Endodermal cell (in vitro differentiated cells): Measurements from ENCODE around the gene AATF. TPM values are rescaled to one million over a fixed set of nuclear protein-coding genes. Genes with fewer than 3 reads are reported as not detected.
A peak's percentile ranks its signal among the peaks of the same experiment; 100 is the strongest.

Experiments used
- DNase-seq: peaks from one replicate; pipeline ENCODE4 v3.0.0-alpha.2; 2017
- H3K27ac ChIP-seq: 2 replicates; pipeline ENCODE4 v1.5.1; 2013; ENCODE audit warnings: mild to moderate bottlenecking, low read depth, low read length, moderate library complexity
- H3K27me3 ChIP-seq: 2 replicates; pipeline ENCODE4 v1.6.1; 2013; ENCODE audit warnings: mild to moderate bottlenecking, low read length, moderate library complexity; ENCODE audit not compliant: insufficient read depth, control insufficient read depth, poor library complexity, severe bottlenecking
- H3K36me3 ChIP-seq: 2 replicates; pipeline ENCODE4 v1.7.0; 2013; ENCODE audit warnings: mild to moderate bottlenecking, low read length, moderate library complexity; ENCODE audit not compliant: control insufficient read depth, insufficient read depth
- H3K4me1 ChIP-seq: one replicate; pipeline ENCODE4 v1.7.0; 2013; ENCODE audit warnings: low read length; ENCODE audit not compliant: control insufficient read depth, insufficient read depth
- H3K4me3 ChIP-seq: 2 replicates; pipeline ENCODE4 v1.5.1; 2013; ENCODE audit warnings: mild to moderate bottlenecking, low read length, moderate library complexity
- H3K9ac ChIP-seq: 2 replicates; pipeline ENCODE4 v1.6.1; 2013; ENCODE audit warnings: mild to moderate bottlenecking, low read length, moderate library complexity; ENCODE audit not compliant: poor library complexity, severe bottlenecking; ENCODE audit errors: extremely low read depth
- H3K9me3 ChIP-seq: 2 replicates; pipeline ENCODE4 v1.6.1; 2013; ENCODE audit warnings: mild to moderate bottlenecking, low read length, moderate library complexity; ENCODE audit not compliant: control insufficient read depth
- H3K27ac Mint-ChIP-seq: 2 replicates; pipeline ENCODE4 v1.8.0; 2020; ENCODE audit warnings: mixed read lengths
- H3K27me3 Mint-ChIP-seq: 2 replicates; pipeline ENCODE4 v1.8.0; 2021; ENCODE audit warnings: mild to moderate bottlenecking, mixed read lengths; ENCODE audit not compliant: insufficient read depth
- H3K36me3 Mint-ChIP-seq: 2 replicates; pipeline ENCODE4 v1.8.0; 2020; ENCODE audit warnings: low read depth, mixed read lengths
- H3K4me1 Mint-ChIP-seq: 2 replicates; pipeline ENCODE4 v1.8.0; 2020; ENCODE audit warnings: mixed read lengths
- H3K4me3 Mint-ChIP-seq: 2 replicates; pipeline ENCODE4 v1.8.0; 2020; ENCODE audit warnings: mild to moderate bottlenecking, moderate library complexity, mixed read lengths
- H3K9me3 Mint-ChIP-seq: 2 replicates; pipeline ENCODE4 v1.8.0; 2020; ENCODE audit warnings: mild to moderate bottlenecking, mixed read lengths
- CTCF ChIP-seq: fragments of 200-600 bp; sonication (generic); conservative IDR thresholded peaks from 2 replicates; pipeline ENCODE4 v1.5.0; 2021; ENCODE audit warnings: antibody characterized with exemption, mild to moderate bottlenecking
- WGBS, 2 experiments: methylation state at CpG; one replicate each; pipeline versions ENCODE4 v1.1.5 to v1.1.7; 2013; ENCODE audit warnings: missing lambda C conversion rate in 2 of 2, mixed read lengths in 1 of 2; ENCODE audit not compliant: insufficient coverage in 1 of 2, insufficient read length in 1 of 2; 5-methylcytosine and 5-hydroxymethylcytosine counted together
- total RNA-seq, 2 donors: library from RNA; stranded (reverse); fragmentation: NEBNext Ultra II Directional in 1 of 2; extraction: Animal tissue kit (Norgen Biotek cat#: 25700) in 1 of 2; gene quantifications; 2 replicates in 1 of 2; 3 replicates in 1 of 2; pipeline ENCODE4 v1.2.1, GENCODE V29; 2021

The AATF gene
- total RNA-seq, 2 donors from 2014 or later: 90.7 TPM

- H3K36me3 Mint-ChIP-seq: peaks cover 26% of the 10 kb centered on the region
- no peak overlapping the region for H3K9ac ChIP-seq
- peaks cover 52% of the 10 kb centered on the region for H3K4me1 ChIP-seq
- H3K4me1 Mint-ChIP-seq: peaks cover 66% of the 10 kb centered on the region
- H3K4me3 ChIP-seq: peak overlapping the region; percentile 28
- no peaks in the 10 kb centered on the region for H3K9me3 Mint-ChIP-seq
- H3K36me3 ChIP-seq: peaks cover 33% of the 10 kb centered on the region
- peaks cover 64% of the 10 kb centered on the region for H3K27me3 Mint-ChIP-seq
- H3K27ac Mint-ChIP-seq: no peak overlapping the region
- H3K4me3 Mint-ChIP-seq: peak overlapping the region; percentile 73
- H3K9me3 ChIP-seq: no peaks in the 10 kb centered on the region
- TF ChIP-seq CTCF: no peak
- H3K27ac ChIP-seq: no peak overlapping the region
- DNase-seq: no peak
- peaks cover 67% of the 10 kb centered on the region for H3K27me3 ChIP-seq
- WGBS, 2 experiments: no CpG with 5 or more reads among the region's 1 CpG
Measured at GRCh38 chr17:36945140-36945539, 3.6 kb upstream of the AATF start.

- peak; percentile 74 for DNase-seq
- Histone ChIP-seq H3K4me1 (peaks cover 49% of the 10 kb centered on the region), H3K4me3 (peak overlapping the region; percentile 94), H3K36me3 (peaks cover 31% of the 10 kb centered on the region), H3K27me3 (peaks cover 57% of the 10 kb centered on the region), H3K27ac (no peak overlapping the region), H3K9ac (no peak overlapping the region), H3K9me3 (no peaks in the 10 kb centered on the region)
- Mint-ChIP-seq H3K4me1 (peaks cover 63% of the 10 kb centered on the region), H3K27ac (peak overlapping the region; percentile 86), H3K27me3 (peaks cover 54% of the 10 kb centered on the region), H3K4me3 (peak overlapping the region; percentile 73), H3K9me3 (no peaks in the 10 kb centered on the region), H3K36me3 (peaks cover 26% of the 10 kb centered on the region)
- 13% methylated on average over 24 to 30 of the region's 30 CpGs for WGBS, 2 experiments
- TF ChIP-seq CTCF: no peak
Measured at GRCh38 chr17:36945959-36946725, 2.6 kb upstream of the AATF start.

- peaks cover 48% of the 10 kb centered on the region for H3K27me3 Mint-ChIP-seq
- 75% methylated on average over 2 of the region's 2 CpGs; no CpG with 5 or more reads in 1 of the 2 experiments for WGBS, 2 experiments
- H3K4me3 Mint-ChIP-seq: peak overlapping the region; percentile 73
- no peaks in the 10 kb centered on the region for H3K9me3 Mint-ChIP-seq
- peaks cover 31% of the 10 kb centered on the region for H3K36me3 ChIP-seq
- peak; percentile 57 for DNase-seq
- TF ChIP-seq CTCF: peak; percentile 10
- no peak overlapping the region for H3K27ac ChIP-seq
- peaks cover 25% of the 10 kb centered on the region for H3K36me3 Mint-ChIP-seq
- H3K27ac Mint-ChIP-seq: peak overlapping the region; percentile 86
- peaks cover 51% of the 10 kb centered on the region for H3K27me3 ChIP-seq
- H3K9me3 ChIP-seq: no peaks in the 10 kb centered on the region
- H3K9ac ChIP-seq: no peak overlapping the region
- peak overlapping the region; percentile 94 for H3K4me3 ChIP-seq
- H3K4me1 Mint-ChIP-seq: peaks cover 58% of the 10 kb centered on the region
- peaks cover 43% of the 10 kb centered on the region for H3K4me1 ChIP-seq
Measured at GRCh38 chr17:36946726-36947091, 2.0 kb upstream of the AATF start.
